ENCODE results near the gene LBP. TPM values are rescaled to one million over a fixed set of nuclear protein-coding genes. Genes with fewer than 3 reads are reported as not detected.

Gene LBP
- total RNA-seq, 2 donors from 2014 or later: 0.54 to 1.7 TPM

DNA sequence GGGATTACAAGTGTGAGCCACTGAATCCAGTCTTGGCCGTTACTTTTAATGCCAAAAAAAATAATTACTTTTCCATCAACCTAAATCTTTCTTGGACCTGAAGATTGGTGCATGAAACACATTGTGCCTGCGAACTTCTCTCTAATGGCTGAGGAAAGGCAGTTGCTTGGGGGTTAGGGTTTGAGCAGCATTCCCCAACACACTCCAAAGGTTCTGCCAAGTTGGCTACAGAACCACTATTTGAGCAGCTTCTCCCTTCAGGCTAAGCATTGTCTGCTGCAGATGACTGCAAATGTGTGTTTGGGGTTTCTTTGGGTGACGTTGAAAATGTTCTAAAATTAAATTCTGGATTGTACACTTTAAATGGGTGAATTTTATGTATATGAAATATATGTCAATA lies 6.3 kb upstream of the LBP start:
- H3K4me1 ChIP-seq (ENCODE audit: control insufficient read depth in 1 of 2, low read depth in 2 of 2): peaks cover 0 to 6% of the 10 kb centered on the region in 2 donors
- no peaks in the 10 kb centered on the region for H3K36me3 ChIP-seq
- ATAC-seq (ENCODE audit: insufficient number of reproducible peaks, low FRiP score, low read depth) (no peak), DNase-seq (ENCODE audit: low spot score) (no peak)
- peaks cover 4% of the 10 kb centered on the region for H3K9me3 ChIP-seq
- no peaks in the 10 kb centered on the region for H3K27me3 ChIP-seq (replicated peaks; ENCODE audit: insufficient read depth)
- H3K27ac ChIP-seq: no peak overlapping the region
- no peak overlapping the region for H3K4me3 ChIP-seq
- TF ChIP-seq CTCF (IDR thresholded peaks at IDR 0.05): no peak

DNA sequence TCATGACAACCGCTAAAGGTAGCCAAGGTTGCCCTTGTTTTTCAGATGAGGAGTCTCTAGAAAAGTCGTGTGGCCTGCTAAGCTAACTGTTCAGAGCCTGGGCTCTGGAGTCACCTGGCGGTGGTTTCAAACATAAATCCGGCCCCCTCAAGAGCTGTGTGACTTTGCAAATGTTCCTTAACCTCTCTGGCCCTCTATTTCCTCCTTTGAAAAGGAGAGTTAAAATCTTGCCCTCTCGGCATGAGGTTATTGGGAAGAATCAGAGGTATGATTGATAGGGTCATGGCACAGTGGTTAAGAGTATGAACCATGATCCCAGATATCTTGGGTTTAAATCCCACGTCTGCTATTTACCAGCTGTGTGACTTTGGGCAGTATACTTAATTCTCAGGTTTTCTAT lies 5.6 kb upstream of the LBP start:
- DNase-seq (ENCODE audit: low spot score) (no peak), ATAC-seq (ENCODE audit: insufficient number of reproducible peaks, low FRiP score, low read depth) (no peak)
- no peak overlapping the region for H3K4me3 ChIP-seq
- H3K27me3 ChIP-seq (replicated peaks; ENCODE audit: insufficient read depth): no peaks in the 10 kb centered on the region
- TF ChIP-seq CTCF (IDR thresholded peaks at IDR 0.05): no peak
- H3K4me1 ChIP-seq (ENCODE audit: control insufficient read depth in 1 of 2, low read depth in 2 of 2): peaks cover 0 to 6% of the 10 kb centered on the region in 2 donors
- H3K36me3 ChIP-seq: no peaks in the 10 kb centered on the region
- no peak overlapping the region for H3K27ac ChIP-seq
- peaks cover 4% of the 10 kb centered on the region for H3K9me3 ChIP-seq

DNA sequence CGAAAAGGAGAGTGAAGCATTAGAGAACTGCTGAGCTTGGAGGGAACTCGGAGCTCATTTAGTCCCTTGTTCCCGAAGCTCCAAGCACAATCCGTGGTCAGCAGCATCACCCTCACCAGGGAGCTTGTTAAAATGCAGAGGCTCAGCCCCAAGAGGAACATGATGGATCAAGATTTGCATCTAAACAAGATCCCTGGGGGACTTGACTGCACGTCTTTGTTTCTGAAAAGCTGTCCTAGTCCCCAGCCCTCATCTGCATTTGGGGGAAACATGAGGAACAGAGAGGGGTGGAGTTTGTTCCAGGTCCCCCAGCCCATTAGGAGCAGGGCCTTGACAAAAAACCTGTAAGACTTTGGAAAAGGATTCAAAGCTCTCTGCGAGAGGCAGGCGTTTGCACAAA lies 4.1 kb upstream of the LBP start:
- no peak overlapping the region for H3K4me3 ChIP-seq
- no peak for DNase-seq (ENCODE audit: low spot score)
- ATAC-seq (ENCODE audit: insufficient number of reproducible peaks, low FRiP score, low read depth): no peak
- H3K27me3 ChIP-seq (replicated peaks; ENCODE audit: insufficient read depth): no peaks in the 10 kb centered on the region
- no peak overlapping the region for H3K27ac ChIP-seq
- no peaks in the 10 kb centered on the region for H3K36me3 ChIP-seq
- no peak for TF ChIP-seq CTCF (IDR thresholded peaks at IDR 0.05)
- peaks cover 4% of the 10 kb centered on the region for H3K9me3 ChIP-seq
- H3K4me1 ChIP-seq (ENCODE audit: control insufficient read depth in 1 of 2, low read depth in 2 of 2): peaks cover 0 to 6% of the 10 kb centered on the region in 2 donors

GRCh38 chr20:38342713-38343310 lies 3.5 kb upstream of the LBP start:
- Histone ChIP-seq H3K36me3 (no peaks in the 10 kb centered on the region), H3K4me1 (ENCODE audit: control insufficient read depth in 1 of 2, low read depth in 2 of 2) (peaks cover 0 to 6% of the 10 kb centered on the region in 2 donors), H3K27me3 (replicated peaks; ENCODE audit: insufficient read depth) (no peaks in the 10 kb centered on the region), H3K4me3 (peak overlapping the region; percentile 26), H3K27ac (no peak overlapping the region), H3K9me3 (peaks cover 1% of the 10 kb centered on the region)
- TF ChIP-seq CTCF (IDR thresholded peaks at IDR 0.05): no peak
- no peak for ATAC-seq (ENCODE audit: insufficient number of reproducible peaks, low FRiP score, low read depth)
- no peak for DNase-seq (ENCODE audit: low spot score)

DNA sequence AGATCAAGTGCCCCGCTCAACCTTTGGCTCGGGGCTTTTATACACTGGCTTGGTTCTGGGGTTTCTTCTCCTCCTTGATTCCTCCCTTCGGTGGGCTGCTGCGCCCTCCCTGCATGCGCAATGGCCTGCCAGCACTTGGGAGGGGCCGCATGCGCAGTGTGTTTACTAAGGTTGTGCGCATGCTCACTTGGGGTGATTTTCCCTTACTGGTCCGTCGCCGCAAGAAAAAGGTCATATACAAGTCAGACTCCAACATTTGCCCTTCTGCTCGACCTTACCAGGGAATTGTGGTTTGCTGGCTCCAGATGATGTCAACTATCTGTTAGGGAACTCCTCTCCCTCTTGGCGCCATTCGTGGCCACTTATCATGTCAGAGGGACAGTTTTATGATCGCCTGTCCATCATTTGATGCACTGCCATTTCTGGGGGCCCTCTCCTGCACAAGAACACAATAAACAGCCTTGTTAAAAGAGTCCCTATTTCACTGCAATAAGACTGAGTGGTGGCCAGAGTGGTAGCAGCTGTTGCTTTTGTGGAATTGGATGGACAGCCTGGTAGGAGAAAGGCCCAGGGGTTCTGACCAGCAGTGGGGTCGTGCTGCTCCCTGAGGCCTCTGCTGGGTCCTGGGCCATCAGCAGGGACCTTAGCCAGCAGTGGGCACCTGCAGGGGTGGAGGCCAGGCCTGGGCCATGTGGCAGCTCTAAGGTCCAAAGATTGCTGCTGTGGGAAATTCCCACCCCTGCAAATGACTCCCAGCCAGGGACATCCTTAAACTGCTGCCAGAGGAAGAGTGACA lies 2.8 kb upstream of the LBP start:
- Histone ChIP-seq H3K9me3 (no peaks in the 10 kb centered on the region), H3K36me3 (no peaks in the 10 kb centered on the region), H3K27ac (no peak overlapping the region), H3K27me3 (replicated peaks; ENCODE audit: insufficient read depth) (no peaks in the 10 kb centered on the region), H3K4me3 (peak overlapping the region; percentile 26), H3K4me1 (ENCODE audit: control insufficient read depth in 1 of 2, low read depth in 2 of 2) (peaks cover 0 to 6% of the 10 kb centered on the region in 2 donors)
- no peak for TF ChIP-seq CTCF (IDR thresholded peaks at IDR 0.05)
- ATAC-seq (ENCODE audit: insufficient number of reproducible peaks, low FRiP score, low read depth) (no peak), DNase-seq (ENCODE audit: low spot score) (no peak)
